ENCODE data around the gene FAM228B.

GRCh38 chr2:24080701-24081100, 42.6 kb upstream of the FAM228B start:
- TF ChIP-seq CTCF (conservative IDR thresholded peaks at IDR 0.05; ENCODE audit: low read length) = no peak
- TF ChIP-seq EZH2phosphoT487 (IDR thresholded peaks at IDR 0.05; ENCODE audit: borderline replicate concordance, low read depth, low read length) = no peak

Data from OCI-LY7 (cell line).